Testis (tissue), 2 donors: Measurements from ENCODE around the gene MIA.

ENCODE experiments used
- POLR2A ChIP-seq: fragments of 450-650 bp; IDR thresholded peaks from one replicate; pipeline ENCODE4 v1.6.1; 2017; ENCODE audit warnings: antibody characterized with exemption, mild to moderate bottlenecking, moderate library complexity
- TF ChIP-seq, protein P1 (sequence below), 3 experiments: fragments of 450-650 bp in 2 of 3; fragments of 200-600 bp in 1 of 3; sonication (generic) in 1 of 3; IDR thresholded peaks; one replicate each; pipeline ENCODE4 v1.5.1; 2016 to 2019; ENCODE audit warnings: antibody characterized with exemption in 3 of 3, mild to moderate bottlenecking in 2 of 3, moderate library complexity in 1 of 3

DNA sequence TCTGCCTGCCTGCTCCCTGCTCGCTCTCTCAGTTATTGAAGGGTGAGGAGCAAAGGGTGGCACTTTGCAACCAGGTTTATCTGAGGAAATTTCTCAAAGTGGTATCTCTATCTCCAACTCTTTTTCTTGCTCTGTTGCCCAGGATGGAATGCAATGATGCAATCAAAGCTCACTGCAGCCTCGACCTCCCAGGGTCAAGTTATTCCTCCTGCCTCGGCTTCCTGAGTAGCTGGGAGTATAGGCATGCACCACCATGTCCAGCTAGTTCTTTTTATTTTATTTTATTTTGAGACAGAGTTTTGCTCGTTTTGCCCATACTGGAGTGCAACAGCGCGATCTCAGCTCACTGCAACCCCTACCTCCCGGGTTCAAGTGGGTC is 29.9 kb upstream of the MIA start:
- no peak for TF ChIP-seq POLR2A
- TF ChIP-seq, protein P1, sequence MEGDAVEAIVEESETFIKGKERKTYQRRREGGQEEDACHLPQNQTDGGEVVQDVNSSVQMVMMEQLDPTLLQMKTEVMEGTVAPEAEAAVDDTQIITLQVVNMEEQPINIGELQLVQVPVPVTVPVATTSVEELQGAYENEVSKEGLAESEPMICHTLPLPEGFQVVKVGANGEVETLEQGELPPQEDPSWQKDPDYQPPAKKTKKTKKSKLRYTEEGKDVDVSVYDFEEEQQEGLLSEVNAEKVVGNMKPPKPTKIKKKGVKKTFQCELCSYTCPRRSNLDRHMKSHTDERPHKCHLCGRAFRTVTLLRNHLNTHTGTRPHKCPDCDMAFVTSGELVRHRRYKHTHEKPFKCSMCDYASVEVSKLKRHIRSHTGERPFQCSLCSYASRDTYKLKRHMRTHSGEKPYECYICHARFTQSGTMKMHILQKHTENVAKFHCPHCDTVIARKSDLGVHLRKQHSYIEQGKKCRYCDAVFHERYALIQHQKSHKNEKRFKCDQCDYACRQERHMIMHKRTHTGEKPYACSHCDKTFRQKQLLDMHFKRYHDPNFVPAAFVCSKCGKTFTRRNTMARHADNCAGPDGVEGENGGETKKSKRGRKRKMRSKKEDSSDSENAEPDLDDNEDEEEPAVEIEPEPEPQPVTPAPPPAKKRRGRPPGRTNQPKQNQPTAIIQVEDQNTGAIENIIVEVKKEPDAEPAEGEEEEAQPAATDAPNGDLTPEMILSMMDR (IDR thresholded peaks at IDR 0.05) = no peak
